Fibroblast of skin of scalp (primary cell): ENCODE data around the gene MBIP.
A peak's percentile ranks its signal among the peaks of the same experiment; 100 is the strongest.

Source experiments
- DNase-seq: peaks from one replicate; pipeline ENCODE4 v3.0.0-alpha.2; 2013

The MBIP gene

GRCh38 chr14:36260970-36261640 is 59.3 kb downstream of the MBIP start:
- no peak for DNase-seq

DNA sequence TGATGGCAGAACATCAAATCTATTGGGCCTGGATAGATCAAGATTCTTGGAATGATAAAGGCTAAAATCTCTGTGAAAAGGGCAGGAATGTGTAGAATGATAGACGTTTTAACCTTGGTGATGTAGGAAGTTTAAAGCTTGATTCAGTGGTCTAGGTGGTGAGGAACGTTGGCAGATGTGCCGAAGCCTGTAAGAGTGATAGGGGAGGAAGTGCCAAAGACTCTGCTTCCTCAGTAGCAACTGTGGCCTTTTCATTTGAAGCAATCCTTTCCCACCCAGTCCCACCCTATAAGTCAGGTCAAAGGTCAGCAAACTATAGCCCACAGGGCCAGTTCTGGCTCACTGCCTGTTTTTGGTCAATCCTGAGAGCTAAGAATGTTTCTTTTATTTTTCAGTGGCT is 62.2 kb downstream of the MBIP start:
- DNase-seq, result no peak

- no peak for DNase-seq
Measured at GRCh38 chr14:36256126-36256801, 64.2 kb downstream of the MBIP start.

GRCh38 chr14:36254020-36254624 is 66.3 kb downstream of the MBIP start:
- DNase-seq, result peak; percentile 30
